ENCODE measurements around the gene ADAMTSL5.
"Not testable (repeated sequence)": the region's sequence is repeated elsewhere in the genome, so short reads cannot be mapped to it uniquely, and the experiment has no call there.

ADAMTSL5 gene

DNA sequence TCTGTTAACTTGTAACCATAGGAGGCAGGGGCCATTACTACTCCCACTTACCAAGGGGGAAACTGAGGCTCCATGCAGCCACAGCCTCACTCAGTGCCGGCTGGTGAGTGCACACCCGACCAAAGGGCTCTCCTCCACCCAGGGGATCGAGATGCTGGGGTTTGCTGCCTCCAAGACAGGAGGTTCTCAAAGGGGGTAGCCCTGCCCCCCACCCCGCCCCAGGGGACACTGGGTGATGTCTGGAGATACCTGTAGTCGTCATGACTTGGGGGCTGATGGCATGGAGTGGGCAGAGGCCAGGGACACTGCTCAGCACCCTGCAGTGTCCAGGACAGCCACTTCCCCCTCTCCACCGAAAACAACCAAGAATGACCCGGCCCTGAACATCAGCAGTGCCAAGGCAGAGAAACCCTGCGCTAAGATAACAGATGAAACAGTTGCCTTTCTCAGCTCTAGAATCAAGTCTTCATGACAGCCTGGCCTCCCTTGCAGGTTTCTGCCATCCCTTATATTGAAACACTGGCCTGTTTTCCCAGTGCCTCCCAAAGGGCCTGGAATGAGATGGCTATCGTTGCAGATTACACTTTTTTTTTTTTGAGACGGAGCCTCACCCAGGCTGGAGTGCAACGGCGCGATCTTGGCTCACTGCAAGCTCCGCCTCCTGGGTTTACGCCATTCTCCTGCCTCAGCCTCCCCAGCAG is 18.6 kb downstream of the ADAMTSL5 start:
- no peak for DNase-seq

DNA sequence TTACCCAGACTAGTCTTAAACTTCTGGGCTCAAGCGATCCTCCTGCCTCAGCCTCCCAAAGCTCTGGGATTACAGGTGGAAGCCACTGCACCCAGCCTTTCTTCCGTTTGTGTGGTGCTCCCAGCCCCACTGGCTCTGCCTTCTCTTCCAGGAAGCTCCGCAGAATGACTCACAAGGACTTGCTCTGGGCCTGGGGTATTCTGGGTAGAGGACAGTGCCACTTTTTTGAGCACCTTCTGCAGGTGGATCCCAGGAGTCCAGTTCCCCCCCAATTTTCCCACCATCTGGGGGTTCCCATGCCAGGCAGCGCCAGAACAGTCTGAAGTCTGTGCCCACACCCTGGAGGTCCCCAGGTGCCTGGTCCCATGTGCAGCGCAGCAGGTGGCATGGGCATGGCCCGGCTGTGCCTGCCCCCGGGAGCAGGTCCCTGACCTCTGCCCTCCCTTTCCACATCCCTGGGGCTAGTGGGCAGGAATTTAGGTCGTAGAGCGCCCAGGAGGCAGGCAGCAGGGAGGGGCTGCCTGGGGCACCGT is 20.3 kb downstream of the ADAMTSL5 start:
- DNase-seq: no peak

DNA sequence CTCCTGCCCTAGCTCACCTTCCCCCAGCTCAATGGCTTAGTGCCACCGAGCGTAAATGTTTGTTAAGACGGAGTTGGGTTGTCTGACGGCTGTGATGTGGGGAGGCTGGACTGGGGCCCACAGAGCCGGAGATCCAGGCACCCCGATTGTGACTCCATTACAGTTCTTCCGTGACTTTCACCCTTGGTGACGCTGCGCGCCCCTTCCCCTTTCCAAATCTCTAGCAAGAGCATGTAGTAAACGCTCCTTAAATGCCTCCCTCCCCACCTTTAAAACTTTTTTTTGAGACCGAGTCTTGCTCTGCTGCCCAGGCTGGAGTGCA is 21.0 kb downstream of the ADAMTSL5 start:
- no peak for DNase-seq

DNA sequence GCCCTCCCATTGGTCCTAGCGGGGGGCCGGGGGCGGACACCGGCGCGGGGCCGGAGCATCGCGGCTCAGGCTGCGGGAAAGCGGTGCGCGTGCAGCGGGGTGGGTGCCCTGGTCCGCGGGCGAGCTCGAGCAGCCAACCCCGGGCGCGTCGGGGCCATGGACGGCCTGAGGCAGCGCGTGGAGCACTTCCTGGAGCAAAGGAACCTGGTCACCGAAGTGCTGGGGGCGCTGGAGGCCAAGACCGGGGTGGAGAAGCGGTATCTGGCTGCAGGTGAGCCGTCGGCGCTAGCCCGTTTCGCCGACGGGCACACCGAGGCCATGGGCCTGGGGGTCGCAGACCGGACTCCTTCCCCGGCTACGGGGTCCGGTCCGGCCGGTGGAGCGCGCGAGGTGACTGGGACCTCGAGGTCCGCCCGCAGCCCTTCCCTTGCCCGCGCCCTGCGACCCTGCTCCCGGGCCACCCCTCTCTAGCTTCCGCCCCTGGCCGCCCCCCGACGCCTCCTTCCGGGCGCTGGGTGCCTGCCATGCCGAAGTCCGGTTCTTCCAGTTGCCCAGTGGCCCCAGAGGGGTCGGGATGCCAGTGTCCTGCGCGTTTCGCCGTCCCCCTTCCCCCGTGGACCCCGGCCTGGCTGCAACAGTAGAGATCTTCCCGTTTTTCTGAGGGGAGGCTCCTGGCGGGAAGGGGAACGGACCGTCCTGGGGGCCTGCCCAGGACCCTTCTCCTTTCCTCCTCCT is 21.5 kb downstream of the ADAMTSL5 start, which contains the start of gene REEP6:
Gene REEP6 (plus strand): TSS at position 68 of the 735 bp plus-strand sequence. CDS start 89 bp downstream, at position 157.
- DNase-seq: no peak

DNA sequence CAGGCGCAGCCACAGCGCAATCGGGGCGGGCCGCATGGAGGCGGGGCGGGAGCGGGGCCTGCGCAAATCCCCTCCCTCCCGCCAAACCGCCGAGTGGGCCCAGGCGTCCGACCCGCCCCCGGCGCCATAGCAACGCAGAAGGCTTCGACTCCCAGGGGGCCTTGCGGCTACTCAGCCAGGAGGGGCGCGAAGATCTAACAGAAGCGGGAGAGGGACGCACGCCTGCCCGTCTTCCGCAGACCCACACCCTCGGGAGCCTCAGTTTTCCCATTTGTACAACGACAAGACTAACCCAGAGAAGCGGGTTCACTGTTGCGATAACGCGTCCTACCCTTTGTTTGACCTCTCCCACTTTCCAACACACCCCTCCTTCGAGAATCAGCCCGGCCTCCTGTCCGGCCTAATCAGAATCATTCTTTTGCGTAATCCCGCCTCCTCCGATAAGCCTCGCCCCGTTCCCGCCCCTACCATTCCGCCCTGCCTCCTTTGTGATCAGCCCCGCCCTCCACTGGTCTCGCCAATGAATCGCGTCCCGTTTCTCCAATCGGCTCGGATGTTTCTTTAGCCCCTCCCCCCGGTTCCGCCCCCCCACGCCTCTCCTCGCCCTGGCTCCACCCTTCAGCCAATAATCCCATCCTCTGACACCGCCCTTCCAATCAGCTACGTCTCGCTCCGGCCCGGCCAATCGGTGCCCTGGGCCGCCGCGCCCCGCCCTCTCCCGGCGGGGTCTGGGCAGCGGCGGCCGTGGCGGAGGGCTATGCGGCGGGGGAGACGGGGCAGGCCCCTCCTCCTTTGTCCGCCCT is 22.3 kb downstream of the ADAMTSL5 start, which contains the start of gene PCSK4:
Gene PCSK4 (minus strand): TSS at position 40 of the 803 bp plus-strand sequence. CDS start 4 bp downstream, at position 36.
- peak; percentile 99 for DNase-seq

DNA sequence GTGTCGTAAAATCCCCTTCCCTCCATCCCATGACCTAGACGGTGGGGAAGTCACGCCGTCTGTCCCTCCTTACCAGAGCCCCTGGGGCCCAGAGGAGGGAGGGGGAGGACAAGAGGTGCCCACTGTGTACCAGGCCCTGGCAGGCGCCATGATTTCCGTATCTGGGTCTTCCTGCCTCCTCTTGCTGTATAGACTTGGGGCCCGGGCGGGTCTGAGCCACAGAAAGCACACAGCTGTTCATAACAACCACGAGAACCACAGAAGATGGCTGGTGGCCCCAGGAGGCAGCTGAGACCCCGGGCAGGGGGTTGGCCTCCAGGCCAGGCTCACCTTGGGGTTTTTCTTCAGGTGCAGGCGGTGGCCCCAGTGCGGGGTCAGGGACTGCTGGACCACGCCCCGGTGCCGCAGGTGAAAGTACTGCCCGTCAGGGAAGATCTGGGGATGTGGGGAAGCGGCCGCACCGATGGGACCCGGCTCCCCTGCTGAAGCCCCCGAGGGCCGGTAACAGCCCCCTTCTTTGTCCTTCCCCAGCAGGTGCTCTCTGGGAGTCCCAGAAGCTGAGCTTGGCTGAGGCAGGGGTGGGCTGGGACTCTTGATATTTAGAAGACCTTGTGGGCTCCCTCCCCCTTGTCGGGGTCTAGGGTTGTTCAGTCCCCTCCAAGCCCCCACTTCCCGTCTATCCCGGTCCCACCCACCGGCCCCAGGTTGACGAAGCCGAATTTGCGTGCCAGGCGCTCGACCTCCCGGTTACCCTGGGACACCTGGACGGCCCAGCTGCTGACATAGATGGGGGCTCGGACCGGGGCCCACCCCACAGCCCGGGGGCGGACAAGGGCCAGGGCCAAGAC is 23.1 kb downstream of the ADAMTSL5 start:
- DNase-seq: no peak

DNA sequence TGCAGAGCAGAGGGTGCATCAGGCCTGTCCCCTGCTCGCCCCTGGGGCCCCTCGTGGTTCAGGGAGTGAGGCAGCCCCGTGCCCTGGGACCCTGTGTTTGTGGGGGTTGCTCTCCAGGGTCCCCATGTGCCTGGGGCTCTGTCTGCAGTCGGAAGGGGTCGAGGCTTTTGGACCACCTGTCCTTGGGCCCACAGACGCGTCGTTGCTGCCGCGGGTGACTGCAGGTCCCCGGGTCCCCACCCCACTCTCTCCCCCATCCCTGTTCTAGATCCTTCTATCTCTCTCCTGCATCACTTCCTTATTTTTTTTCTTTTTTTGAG is 24.6 kb downstream of the ADAMTSL5 start:
- no peak for DNase-seq

DNA sequence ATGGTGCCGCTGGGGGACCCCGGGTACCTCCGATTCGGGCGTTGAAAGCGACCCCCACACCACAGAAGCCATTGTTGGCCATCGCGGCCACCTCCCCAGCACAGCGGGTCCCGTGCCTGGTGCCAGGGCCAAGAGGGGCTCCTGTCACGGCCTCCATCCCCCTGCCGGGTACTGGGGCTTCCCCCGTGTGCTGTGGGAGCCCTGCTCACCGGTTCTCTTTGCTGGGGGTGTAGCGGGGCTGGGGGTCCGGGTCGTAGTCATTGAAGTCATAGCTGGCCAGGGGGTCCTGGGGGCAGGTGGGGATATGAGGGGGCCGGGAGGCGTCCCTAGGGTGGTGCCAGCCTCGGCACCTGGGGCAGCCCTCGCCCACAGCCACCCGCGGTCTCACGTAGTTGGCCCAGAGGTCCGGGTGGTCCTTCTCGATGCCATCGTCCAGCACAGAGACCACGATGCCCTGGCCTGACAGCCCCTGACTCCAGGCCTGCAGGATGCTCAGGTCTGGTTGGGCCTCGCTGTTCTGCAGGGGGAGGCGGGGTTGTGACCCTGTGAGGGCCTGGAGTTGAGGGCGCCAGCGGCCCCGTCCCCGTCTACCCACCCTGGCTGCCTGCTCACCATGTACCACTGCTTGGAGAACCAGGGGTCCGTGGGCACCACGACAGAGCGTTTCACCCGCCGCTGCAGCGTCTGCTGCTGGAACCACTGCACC is 25.1 kb downstream of the ADAMTSL5 start:
- no peak for DNase-seq

DNA sequence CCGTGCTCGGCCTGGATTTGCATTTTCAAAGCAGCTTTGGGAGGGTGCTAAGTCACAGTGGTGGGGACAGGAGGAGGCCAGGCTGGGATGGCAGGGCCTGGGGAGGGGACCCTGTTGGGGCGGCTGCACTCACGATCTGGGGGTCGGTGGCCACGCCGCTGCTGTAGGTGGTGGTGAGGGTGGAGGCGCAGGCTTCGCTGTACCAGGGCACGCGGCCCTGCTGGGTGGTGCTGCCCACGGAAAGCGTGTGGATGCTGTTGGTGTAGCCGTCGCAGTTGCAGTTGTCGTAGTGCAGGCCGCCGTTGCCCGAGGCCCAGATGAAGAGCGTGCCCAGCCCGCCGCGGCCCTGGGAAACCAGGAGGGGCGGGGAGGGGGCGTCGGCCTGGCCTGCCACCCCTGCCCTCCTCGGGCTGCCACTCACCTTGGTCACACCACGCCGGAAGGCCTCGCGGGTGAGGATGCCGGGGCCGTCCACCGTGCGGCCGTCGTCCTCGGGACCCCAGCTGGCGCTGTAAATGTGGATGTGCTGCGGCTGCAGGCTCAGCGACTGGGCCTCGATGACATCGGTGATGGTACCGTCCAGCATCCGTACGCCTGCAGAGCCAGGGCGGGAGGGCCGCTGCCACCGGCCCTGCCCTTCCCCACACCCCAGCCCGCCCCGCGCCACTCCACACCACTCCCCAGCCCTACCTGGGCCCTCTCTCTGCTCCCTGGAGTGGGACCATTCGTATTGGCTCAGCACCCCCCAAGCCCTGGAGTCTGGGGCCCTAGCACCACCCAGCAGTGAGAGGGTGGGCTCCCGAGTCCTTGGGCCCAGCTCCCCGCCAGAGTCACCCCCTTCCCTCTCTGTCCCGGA is 25.9 kb downstream of the ADAMTSL5 start:
- no peak for DNase-seq

DNA sequence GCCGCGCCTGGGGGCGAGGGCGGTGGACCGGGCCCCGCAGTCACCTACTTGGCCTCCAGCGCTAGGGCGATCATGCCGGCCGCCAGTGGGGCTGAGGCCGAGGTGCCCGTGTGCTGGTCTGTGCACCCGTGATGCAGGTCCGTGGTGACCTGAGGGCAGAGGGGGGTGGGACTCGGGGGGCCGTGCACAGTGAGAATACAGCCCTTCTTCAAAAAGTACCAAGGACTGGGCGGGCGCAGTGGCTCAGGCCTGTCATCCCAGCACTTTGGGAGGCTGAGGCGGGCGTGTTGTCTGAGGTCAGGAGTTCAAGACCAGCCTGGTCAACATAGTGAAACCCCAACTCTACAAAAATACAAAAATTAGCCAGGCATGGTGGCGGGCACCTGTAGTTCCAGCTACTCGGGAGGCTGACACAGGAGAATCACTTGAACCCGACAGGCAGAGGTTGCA is 28.8 kb downstream of the ADAMTSL5 start:
- DNase-seq: no peak

DNA sequence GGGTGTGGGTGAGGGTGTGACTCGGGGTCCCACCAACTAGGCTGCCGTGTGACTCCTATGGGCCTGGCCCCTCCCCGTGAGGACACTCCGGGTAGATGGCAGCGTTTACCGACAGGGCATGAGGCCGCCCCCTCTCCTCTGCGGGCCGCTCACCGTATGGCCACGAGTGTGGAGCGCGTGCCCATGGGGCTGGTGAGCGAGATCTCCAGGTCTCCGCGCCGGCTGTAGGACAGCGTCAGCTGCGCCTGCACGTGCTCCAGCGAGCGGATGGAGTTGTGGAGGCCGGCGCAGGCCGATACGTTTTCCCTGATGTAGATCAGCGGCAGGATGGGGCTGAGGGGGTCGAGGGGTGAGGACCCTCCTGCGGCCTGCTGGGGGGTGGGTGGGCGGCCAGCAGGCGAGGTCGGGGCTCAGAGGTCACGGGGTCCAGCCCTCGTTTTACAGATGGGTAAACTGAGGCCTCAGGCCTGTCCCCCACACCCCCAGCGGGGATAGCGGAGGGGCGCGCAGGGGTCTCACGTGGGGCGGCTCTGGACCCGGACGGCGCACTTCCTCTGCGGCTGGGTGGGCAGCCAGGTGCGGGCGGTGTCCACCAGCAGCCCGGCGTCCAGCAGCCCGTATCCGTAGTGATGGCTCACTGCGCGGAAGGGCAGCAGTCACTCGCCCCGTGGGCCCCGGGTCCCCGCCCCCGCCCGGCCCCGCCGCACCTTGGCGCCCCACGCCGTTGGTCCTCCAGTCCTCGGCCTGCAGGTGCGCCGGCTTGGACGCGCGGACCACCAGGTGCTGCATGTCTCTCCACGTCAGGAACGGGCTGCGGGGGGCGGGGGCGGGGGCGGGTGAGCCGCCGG is 29.5 kb downstream of the ADAMTSL5 start:
- no peak for DNase-seq

DNA sequence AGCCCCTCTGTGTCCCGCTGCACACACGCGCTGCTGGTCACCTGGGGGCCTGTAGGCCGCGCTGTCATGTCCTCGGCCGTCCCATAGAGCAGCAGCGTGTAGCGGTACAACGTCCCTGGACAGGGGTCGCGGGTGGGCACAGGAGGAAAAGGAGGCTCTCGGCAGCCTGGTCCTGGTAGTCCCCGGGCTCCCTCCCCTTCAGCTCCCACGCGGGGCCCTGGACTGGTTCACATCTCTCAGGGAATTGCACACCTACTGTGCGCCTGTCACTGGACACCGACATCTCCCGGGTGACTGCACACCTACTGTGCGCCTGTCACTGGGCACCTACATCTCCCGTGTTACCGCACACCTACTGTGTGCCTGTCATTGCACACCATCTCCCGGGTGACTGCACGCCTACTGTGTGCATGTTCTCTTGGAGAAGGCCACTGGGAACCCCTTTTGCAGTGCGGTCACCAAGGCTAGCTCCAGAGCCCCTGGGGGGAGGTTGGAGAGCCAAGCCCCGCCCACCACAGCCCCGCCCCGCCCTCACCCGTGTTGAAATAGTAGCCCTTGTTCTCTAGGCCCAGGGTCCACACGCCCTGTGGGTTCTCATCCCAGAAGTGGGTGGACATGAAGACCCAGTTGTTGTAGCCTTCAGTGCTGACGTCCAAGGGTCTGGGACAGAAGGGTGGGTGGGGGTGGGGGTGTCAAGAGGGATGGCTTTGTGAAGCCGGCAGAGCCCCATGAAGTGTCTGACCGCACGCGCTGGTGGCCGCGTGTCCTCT is 30.3 kb downstream of the ADAMTSL5 start:
- no peak for DNase-seq

DNA sequence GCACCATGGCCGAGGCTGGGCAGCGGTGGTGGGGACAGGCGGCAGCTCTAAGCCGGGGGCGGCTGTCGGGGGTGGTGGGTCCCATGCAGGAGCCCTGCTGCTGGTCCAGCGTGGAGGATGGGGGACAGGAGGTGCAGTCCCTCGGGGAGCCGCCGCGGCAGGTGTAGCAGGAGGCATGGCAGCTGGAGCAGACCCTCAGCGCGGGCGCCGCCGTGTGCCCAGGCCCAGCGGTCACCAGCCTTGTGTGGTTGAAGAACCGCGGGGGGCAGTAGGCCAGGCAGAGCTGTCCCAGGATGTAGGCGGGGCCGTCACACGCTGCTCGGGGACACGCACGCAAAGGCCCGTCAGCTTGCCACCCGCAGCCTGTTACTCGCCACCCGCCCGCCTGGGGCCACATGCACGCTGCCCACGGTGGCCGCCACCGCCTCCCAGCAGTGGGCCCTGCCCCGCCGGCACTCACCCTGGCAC is 30.9 kb downstream of the ADAMTSL5 start:
- no peak for DNase-seq

DNA sequence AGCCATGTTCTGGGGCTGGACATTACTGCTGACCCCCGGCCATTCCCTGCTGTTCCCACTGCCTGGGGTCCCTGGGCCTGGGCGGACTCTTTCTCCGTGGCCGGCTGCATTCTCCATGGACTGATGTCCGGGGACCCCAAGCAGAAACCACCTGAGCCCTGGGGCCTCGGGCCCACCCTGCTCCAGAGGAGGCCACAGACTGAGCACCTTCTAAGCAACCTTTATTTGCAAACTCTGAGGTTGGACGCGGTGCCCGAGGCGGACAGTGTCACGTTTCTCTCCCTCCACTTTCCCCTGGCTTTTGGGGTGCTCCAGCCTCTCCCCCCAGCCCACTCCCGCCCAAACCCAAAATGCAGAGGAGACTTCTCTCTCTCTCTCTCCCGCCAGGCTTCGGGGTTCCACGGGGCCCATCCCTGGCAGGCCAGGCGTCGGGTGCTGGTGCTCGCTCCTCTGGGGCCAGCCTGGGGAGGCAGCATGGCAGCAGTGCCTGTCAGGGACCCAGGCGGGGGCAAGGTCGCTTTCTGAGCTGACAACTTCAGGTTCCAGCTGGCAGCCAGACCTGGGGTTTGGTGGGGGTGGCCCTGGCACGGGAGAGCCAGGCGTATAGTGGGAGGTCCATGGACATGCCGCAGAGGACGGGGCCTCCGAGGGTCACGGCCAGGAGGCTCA is 31.5 kb downstream of the ADAMTSL5 start:
- DNase-seq: no peak

DNA sequence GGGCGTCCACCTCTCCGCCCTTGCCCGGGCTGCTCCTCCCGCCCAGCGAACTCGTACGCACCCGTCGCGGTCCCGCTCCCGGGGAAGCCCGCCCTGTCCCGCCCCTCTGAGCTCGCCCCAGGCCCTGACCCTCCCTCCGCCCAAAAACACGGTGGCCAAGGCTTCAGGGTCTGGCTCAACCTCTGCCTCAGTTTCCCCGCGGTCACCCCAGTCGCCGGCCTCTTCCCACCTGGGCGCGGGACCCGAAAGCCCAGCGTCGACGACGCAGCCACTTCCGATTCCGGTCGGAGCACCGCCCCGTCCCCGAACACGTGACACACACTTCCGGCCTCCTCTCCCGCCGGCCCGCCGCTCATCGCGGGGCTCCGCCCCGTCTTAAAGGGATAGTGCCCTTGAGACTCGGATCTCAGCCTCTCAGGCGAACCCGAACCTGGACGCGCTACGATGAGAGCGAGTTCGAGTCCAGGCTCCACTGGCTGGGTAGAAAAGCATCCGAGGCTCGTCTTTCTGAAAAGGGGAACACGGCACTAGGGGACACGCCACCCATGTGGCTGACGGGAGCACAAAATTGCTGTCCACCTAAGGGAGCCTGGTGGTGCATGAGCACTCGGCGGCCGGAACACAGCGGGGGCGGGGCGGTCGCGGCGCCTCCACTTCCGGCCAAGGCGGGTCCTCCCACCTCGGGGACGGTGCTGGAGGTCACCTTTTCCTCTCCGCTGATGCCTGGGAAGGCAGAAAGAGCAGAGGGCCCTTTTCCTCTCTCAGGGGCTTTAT is 33.7 kb downstream of the ADAMTSL5 start, which contains the start of gene C19orf25:
Gene C19orf25 (minus strand): TSS at position 282 of the 774 bp plus-strand sequence. CDS start 312 bp downstream, outside the sequence.
- peak; percentile 90 for DNase-seq

DNA sequence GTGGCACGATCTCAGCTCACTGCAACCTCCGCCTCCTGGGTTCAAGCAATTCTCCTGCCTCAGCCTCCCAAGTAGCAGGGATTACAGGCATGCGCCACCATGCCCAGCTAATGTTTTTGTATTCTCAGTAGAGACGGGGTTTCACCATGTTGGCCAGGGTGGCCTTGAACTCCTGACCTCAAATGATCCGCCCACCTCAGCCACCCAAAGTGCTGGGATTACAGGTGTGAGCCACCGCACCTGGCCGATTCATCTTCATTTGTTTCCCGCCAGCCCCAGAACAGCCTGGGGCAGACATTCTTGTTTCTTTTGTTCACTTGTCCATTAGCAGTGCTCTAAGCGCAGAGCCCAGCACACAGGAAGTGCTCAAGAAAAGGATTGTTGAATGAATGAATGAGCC is 35.8 kb downstream of the ADAMTSL5 start:
- DNase-seq: not testable (repeated sequence)

DNA sequence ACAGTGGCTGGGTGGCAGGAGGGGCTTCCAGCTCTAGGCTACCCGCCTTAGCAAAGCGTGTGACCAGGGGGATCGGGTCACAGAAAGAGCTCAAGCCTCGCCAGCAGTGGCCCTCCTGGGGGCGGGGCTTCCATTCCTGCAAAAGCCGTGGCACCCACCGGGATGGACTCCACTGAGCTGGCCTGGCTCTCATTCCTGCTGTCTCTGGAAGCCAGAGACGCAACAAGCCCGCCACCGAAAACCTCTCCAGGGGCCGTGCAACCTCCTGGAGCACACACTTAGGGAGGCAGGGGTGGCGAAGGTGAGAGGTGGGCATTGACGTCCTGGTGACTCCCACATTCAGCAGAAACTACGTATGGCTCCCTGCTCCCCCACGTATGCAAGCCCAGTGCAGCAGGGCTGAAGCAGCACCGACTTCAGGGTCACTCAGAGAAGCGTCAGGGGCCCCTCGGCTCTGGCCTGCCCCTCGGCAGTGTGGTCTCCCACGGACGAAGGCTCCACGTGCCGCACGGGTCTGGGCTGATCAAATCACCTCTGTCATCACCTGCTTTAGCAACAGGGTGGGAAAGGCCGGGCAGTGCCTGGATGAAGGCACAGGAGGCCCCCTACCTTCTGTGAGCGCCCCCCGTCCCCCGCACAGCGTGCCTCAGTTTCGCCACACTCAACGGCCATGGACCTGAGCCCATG is 36.9 kb downstream of the ADAMTSL5 start:
- no peak for DNase-seq
